SKM-1 treated with dmso at 0.1 percent for 144 hours (cell line): ENCODE measurements around the gene TLCD4.
"Not testable (repeated sequence)": the region's sequence is repeated elsewhere in the genome, so short reads cannot be mapped to it uniquely, and the experiment has no call there.

Experiments
- DNase-seq: peaks from one replicate; lab custom pipeline; 2025; ENCODE audit not compliant: unreplicated experiment; lab: John Stamatoyannopoulos, UW

TLCD4 gene

DNA sequence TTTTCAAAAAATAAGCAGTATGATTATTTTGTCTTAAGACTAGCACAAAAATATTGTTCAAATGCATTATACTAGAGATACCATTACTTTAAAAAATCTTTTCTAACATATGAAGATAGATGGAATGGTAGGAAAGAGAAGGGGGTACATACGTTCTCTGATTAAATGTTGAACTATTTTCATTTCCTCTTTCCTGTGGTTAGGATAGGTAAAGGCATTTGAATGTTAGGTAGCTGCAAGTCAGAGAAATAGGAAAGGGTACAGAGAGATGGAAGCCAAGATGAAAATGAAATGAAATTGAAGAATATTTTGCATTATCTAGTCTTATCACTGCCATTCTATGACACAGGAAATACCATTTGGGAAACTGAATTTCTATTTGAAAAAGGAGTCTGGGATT, 28.3 kb downstream of the TLCD4 start:
- no peak for DNase-seq

DNA sequence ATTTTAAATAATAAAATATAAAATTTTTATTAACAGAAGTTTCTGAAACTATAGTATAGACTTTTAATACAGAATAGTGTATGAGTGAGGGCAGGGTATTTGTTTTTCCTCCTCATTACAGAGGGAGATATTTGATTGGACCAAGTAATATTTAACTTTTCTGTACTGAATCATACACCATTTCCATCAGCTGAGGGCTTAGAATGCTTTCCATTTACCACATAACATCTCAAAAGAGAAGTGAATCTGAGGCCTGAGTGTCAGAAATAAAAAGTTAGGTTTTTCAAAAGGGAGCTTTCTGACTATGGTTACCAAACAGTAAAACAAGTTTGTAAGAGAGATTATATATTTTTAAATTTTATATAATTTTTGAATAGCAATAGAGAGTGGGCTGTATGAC, 29.5 kb downstream of the TLCD4 start:
- no peak for DNase-seq

DNA sequence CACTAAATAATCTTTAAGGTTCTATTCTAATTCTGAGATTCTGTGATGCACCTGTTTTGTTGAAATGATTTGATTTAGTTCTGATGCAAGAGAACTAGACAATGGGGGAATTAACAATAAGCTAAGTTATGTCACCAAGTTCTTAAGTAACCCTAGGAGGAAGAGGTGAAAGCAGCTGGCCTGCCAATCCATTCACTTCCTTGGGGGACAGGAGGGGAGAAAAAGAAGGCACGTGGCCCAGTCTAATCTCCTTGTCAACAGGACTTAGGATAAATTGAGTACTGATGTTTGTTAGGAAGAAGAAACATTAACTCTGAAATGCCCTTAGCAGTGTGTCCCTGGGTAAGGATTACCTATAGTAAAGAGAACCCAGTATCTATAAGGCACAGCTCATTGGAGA, 36.9 kb downstream of the TLCD4 start:
- no peak for DNase-seq

DNA sequence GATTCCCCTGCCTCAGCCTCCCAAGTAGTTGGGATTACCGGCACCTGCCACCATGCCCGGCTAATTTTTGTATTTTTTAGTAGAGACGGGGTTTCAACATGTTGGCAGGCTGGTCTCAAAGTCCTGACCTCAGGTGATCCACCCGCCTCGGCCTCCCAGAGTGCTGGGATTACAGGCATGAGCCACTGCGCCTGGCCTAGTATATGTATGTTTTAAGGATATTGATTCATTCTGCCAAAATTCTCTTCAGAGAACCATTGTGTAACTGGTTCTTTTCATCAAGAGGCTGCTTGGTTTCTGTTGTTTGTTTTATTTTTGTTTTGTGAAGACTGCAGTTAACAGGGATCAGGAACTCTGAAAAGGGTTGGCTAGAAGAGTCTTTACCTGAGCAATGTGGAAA, 48.4 kb downstream of the TLCD4 start:
- not testable (repeated sequence) for DNase-seq
